Small intestine (tissue), 7 donors: Measurements from ENCODE around the gene GCAT. TPM values are rescaled to one million over a fixed set of nuclear protein-coding genes. Genes with fewer than 3 reads are reported as not detected.
A peak's percentile ranks its signal among the peaks of the same experiment; 100 is the strongest.

Experiments
- DNase-seq, 2 donors: peaks; one replicate each; pipeline versions ENCODE4 v3.0.0 to v3.0.0-alpha.2; 2013
- FAIRE-seq: peaks from 2 replicates; lab custom pipeline; 2012; peaks lifted over from hg19 to GRCh38; lab: Jason Lieb, UNC
- H3K27ac ChIP-seq, 3 donors: one replicate each; pipeline ENCODE4 v1.5.1; 2013; ENCODE audit warnings: low read length in 2 of 3, mild to moderate bottlenecking in 2 of 3, control low read depth in 1 of 3, inconsistent platforms in 1 of 3, low read depth in 1 of 3, moderate library complexity in 1 of 3
- H3K27me3 ChIP-seq, 3 donors: one replicate each; pipeline ENCODE4 v1.6.1; 2013; ENCODE audit warnings: low read length in 3 of 3, inconsistent platforms in 1 of 3; ENCODE audit not compliant: control insufficient read depth in 3 of 3, insufficient read depth in 3 of 3
- H3K36me3 ChIP-seq, 3 donors: one replicate each; pipeline ENCODE4 v1.6.1; 2013; ENCODE audit warnings: low read length in 3 of 3, inconsistent platforms in 1 of 3, low read depth in 1 of 3, mild to moderate bottlenecking in 1 of 3, moderate library complexity in 1 of 3; ENCODE audit not compliant: control insufficient read depth in 3 of 3, insufficient read depth in 2 of 3
- H3K4me1 ChIP-seq, 3 donors: one replicate each; pipeline ENCODE4 v1.6.1; 2013; ENCODE audit warnings: low read length in 2 of 3, inconsistent platforms in 1 of 3, low read depth in 1 of 3, mild to moderate bottlenecking in 1 of 3, moderate library complexity in 1 of 3; ENCODE audit not compliant: control insufficient read depth in 3 of 3, insufficient read depth in 2 of 3
- H3K4me3 ChIP-seq, 3 donors: one replicate each; pipeline ENCODE4 v1.5.1; 2013; ENCODE audit warnings: low read length in 3 of 3, control low read depth in 1 of 3, inconsistent platforms in 1 of 3, low read depth in 1 of 3, mild to moderate bottlenecking in 1 of 3, moderate library complexity in 1 of 3
- H3K9me3 ChIP-seq, 2 donors: one replicate each; pipeline ENCODE4 v1.6.1; 2013; ENCODE audit warnings: low read depth in 1 of 2, low read length in 1 of 2; ENCODE audit not compliant: control insufficient read depth in 2 of 2, insufficient read depth in 1 of 2
- WGBS, 3 donors: extraction: QIAGEN DNeasy Blood & Tissue Kit; methylation state at CpG; one replicate each; pipeline ENCODE4 v1.1.7; 2013; 5-methylcytosine and 5-hydroxymethylcytosine counted together
- polyA plus RNA-seq, 4 donors: library from polyadenylated mRNA; stranded (reverse) in 3 of 4; unstranded in 1 of 4; fragments of 200-250 nt in 3 of 4; fragments of 120-200 nt in 1 of 4; gene quantifications; one replicate each; pipeline versions ENCODE4 v1.2.1 to v1.2.3, GENCODE V29; 2013
- donor health status: healthy with polysubstance abuse.
- donor health status: control.
- donor health status: control.
- donor health status: Bipolar disorder and iron deficiency.
- donor health status: healthy.

GCAT gene
- polyA plus RNA-seq, 4 donors: 2.9 to 12.3 (median 8.9) TPM

DNA sequence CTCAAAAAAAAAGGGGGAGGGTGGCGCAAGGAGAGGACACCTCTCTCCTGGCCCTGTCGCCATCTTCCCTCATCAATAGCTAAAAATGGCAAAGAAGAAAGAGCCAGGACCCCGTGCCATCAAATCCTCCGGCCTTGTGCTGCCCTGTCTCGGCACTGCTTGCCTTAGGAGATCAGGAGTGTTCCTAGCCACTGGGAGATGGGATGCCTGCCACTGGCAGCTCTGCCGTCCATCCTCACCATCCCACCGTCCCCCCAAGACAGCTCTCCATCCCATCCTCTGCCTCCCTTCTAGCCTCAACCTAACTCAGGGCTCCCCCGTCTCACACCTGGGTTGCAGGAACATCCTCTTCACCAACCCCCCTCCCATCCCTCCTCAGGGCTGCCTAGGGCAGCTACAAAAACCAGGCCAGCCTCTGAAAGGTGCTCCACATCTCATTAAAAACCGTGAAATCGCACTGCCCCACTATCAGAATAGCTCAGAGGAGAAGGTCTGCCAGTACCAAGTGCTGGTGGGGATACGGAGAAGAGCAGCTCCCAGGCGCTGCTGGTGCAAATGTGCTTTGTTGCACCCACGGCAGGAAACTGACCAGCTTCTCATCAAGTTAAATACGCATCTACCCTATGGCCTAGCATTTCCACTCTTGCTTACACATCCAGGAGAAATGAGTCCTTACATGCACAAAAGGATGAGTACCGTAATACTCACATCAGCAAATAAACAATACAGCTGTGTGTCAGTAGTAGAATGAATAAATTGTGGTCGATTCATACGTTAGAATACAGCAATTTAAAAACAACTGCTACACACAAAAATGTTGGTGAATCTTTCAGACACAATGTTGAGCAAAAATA, 31.7 kb upstream of the GCAT start:
- FAIRE-seq: no peak
- peak overlapping the region in 1 of 3 donors; percentile 32 for H3K27ac ChIP-seq

DNA sequence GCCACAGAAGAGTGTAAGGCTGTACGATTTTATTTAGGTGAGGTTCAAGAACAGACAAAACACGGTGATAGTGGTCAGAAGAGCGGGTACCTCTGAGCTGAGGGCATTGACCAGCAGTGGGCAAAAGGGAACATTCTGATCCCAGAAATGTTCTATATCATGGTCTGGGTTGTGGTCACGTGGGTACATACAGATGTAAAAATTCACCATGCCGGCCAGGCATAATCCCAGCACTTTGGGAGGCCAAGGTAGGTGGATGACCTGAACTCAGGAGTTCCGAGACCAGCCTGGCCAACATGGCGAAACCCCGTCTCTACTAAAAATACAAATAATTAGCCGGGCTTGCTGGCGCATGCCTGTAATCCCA, 31.1 kb upstream of the GCAT start:
- 66 to 82% (median 74%) methylated on average over 10 of the region's 10 CpGs for WGBS, 3 donors
- H3K4me1 ChIP-seq: peaks cover 0 to 5% (median 0%) of the 10 kb centered on the region in 3 donors
- H3K27ac ChIP-seq: peak overlapping the region in 1 of 3 donors; percentile 35
- H3K4me3 ChIP-seq: no peak overlapping the region
- FAIRE-seq (no peak), DNase-seq (no peak)
- peaks cover 4 to 46% (median 7%) of the 10 kb centered on the region in 3 donors for H3K36me3 ChIP-seq
- H3K27me3 ChIP-seq: no peaks in the 10 kb centered on the region
- no peaks in the 10 kb centered on the region for H3K9me3 ChIP-seq

More for the DNA sequence above, 31.7 kb upstream of the GCAT start:
- no peak for DNase-seq
- Histone ChIP-seq H3K9me3 (no peaks in the 10 kb centered on the region), H3K4me3 (no peak overlapping the region), H3K4me1 (peaks cover 0 to 5% (median 0%) of the 10 kb centered on the region in 3 donors), H3K36me3 (peaks cover 4 to 52% (median 7%) of the 10 kb centered on the region in 3 donors), H3K27me3 (no peaks in the 10 kb centered on the region)
- 80 to 87% (median 82%) methylated on average over 17 of the region's 17 CpGs for whole genome bisulfite sequencing, 3 donors

DNA sequence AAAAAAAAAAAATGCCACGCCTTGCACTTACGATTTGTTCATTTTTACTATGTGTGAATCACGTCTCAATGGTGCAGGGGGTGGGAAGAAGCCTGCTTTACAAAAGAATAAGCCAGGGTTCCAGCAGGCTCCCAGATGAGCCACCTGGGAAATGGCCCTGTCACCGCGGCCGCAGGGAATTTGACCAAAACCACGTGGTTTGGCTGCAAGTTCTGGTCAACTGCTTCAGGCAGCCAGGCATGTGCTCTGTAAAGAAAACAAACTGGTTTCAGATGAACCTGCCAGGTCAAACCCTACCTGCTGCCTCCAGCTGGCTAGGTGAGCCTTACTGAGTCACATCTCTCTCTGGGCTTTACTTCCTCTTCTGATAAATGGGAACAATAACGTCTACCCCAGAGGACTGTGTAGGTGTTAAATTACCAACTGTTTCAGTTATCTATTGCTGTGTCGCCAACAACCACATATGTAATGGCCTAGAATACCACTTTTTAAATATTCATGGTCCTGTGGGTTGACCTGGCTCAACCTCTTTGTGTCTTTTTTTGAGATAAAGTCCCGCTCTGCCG, 30.5 kb upstream of the GCAT start:
- no peak for FAIRE-seq
- WGBS, 3 donors: 20 to 36% (median 30%) methylated on average over 11 of the region's 11 CpGs
- Histone ChIP-seq H3K27ac (peak overlapping the region in 2 of 3 donors; percentile 2 to 33), H3K4me1 (peaks cover 0 to 5% (median 0%) of the 10 kb centered on the region in 3 donors), H3K27me3 (no peaks in the 10 kb centered on the region), H3K4me3 (no peak overlapping the region), H3K36me3 (peaks cover 4 to 40% (median 7%) of the 10 kb centered on the region in 3 donors), H3K9me3 (no peaks in the 10 kb centered on the region)
- peak; percentile 58 to 61 for DNase-seq

DNA sequence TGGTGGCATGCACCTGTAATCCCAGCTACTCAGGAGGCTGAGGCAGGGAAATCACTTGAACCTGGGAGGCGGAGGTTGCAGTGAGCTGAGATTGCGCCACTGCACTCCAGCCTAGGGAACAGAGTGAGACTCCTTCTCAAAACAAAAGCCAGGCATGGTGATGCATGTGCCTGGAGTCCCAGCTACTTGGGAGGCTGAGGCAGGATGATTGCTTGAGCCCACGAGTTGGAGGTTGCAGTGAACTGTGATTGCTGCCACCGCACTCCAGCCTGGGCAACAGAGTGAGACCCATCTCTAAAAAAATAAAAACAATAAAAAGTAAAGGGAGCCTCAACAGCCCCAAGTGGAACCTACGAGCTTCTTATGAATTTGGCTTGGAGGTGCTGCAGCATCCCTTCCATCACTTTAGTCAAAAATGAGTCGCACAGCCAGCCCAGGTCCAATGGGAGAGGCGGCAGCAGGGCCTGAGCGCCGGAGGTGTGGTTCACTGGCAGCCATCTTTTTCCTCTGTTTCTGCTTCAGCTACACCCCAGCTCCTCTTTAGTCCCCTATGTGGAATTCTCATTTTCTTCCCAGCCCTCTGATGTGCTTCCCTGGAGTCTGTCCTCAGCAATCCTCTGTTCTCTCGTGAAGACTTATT, 29.2 kb upstream of the GCAT start:
- 80 to 87% (median 86%) methylated on average over 9 to 10 of the region's 10 CpGs for WGBS, 3 donors
- peaks cover 0 to 28% (median 0%) of the 10 kb centered on the region in 3 donors for H3K36me3 ChIP-seq
- DNase-seq (no peak), FAIRE-seq (no peak)
- H3K27me3 ChIP-seq: no peaks in the 10 kb centered on the region
- peaks cover 0 to 5% (median 0%) of the 10 kb centered on the region in 3 donors for H3K4me1 ChIP-seq
- H3K4me3 ChIP-seq: no peak overlapping the region
- no peaks in the 10 kb centered on the region for H3K9me3 ChIP-seq
- no peak overlapping the region for H3K27ac ChIP-seq

DNA sequence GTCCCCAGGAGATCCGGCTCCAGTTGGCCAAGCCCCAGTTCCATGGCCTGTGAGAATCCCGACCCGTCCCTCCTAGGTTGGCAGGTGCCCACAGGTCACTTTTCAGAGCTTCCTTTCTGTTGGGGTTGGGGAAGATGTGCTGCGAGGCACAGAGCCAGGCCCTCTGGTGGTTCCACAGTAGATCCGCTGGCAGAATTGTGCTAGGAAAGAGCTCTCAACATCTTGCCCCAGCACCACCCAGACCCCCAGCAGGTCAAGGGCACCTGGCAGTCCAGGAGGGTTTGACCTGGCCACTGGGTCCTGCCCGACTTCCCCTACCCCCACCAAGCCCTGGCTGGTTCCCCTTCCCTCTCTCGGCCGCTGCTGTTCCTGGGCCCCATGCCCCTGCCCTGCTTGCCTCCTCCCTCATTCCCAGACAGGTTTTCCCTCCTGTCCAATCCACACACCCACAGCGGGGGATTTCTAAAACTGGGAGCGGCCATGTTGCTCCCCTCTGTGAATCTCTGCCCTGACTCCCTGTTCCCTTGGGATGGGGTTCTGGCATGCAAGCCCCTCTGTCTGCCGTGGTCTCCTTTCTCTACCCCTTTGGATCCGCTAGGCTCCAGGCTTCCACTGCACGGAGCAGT, 26.2 kb upstream of the GCAT start:
- peak overlapping the region in 1 of 3 donors; percentile 18 for H3K27ac ChIP-seq
- H3K9me3 ChIP-seq: no peaks in the 10 kb centered on the region
- peaks cover 0 to 16% (median 1%) of the 10 kb centered on the region in 3 donors for H3K4me1 ChIP-seq
- no peaks in the 10 kb centered on the region for H3K27me3 ChIP-seq
- DNase-seq: no peak
- 70 to 85% (median 83%) methylated on average over 12 to 13 of the region's 13 CpGs for WGBS, 3 donors
- peaks cover 0 to 3% (median 0%) of the 10 kb centered on the region in 3 donors for H3K36me3 ChIP-seq
- H3K4me3 ChIP-seq: no peak overlapping the region
- no peak for FAIRE-seq

DNA sequence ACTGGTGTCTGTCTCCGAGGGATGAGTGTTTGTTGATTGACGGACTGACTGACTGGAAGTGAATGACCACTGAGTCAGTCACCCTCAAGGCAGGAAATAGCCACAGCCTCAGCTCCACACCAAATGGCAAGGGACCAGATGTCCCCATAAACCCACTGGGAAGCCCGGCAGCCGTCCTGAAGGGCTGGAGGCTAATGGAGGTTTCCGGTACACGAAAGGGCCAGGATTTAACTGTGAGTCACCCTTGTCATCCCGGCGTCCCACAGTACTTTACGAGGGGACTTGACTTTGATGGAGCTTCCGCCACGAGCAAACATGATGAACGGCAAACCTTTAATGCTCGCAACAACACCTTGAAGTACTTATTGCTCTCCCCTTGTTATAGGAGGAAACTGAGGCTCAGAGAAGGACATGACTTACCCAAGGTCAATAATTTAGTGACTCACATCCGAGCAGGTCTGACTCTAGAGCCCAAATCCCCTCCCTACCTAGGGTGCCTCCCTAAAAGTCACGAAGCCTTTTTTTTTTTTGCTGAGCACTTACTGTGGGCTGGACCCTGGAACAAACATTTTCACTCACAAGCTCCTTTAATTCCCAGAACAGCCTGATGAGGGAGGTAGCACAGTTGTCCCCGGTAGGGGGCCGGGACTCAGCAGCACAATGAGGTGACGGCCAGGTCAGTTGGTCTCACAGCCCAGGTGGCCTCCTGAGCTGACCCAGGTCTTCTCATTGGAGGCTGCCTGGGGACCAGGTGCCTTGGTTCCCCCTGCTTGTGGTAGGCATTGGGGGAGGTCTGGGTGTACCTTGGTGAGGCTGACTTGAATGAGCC, 25.2 kb upstream of the GCAT start:
- FAIRE-seq (no peak), DNase-seq (no peak)
- WGBS, 3 donors: 72 to 88% (median 86%) methylated on average over 18 of the region's 18 CpGs
- no peaks in the 10 kb centered on the region for H3K9me3 ChIP-seq
- no peak overlapping the region for H3K4me3 ChIP-seq
- peaks cover 0 to 11% (median 1%) of the 10 kb centered on the region in 3 donors for H3K4me1 ChIP-seq
- H3K27ac ChIP-seq: peak overlapping the region in 1 of 3 donors; percentile 18
- peaks cover 0 to 3% (median 0%) of the 10 kb centered on the region in 3 donors for H3K36me3 ChIP-seq
- no peaks in the 10 kb centered on the region for H3K27me3 ChIP-seq

DNA sequence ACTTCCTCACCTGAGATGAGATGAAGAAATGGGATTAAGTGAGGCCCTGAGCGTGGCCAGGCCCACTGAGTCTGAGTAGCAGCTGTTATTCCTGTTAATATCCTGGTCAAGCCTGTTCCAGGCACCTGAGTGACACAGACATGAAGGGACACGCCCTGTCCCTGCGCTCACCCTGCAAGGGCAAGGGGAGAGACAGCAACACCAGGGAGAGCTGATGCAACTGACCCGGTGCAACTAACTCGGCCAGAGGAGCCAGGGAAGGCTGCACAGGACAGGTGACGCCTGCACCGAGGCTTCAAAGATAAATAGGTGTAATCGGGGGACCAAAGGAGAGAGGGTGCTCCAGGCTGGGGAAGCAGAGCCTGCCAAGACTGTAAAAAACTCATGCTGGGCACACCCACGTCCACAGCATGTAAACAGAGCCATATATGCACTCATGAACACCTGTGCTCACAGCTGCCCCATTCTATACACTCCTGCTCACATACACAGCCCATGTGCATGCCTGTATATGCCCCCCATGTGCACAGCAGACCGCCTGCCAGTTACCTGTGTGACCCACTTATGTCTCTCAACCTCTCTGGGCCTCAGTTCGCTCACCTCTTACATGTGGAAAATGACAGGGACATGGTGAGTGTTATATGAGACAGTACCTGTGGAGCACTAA, 22.8 kb upstream of the GCAT start:
- Histone ChIP-seq H3K36me3 (no peaks in the 10 kb centered on the region), H3K27me3 (no peaks in the 10 kb centered on the region), H3K9me3 (no peaks in the 10 kb centered on the region), H3K27ac (peak overlapping the region; percentile 25 to 43 (median 28)), H3K4me1 (peaks cover 0 to 11% (median 1%) of the 10 kb centered on the region in 3 donors), H3K4me3 (no peak overlapping the region)
- DNase-seq: peak; percentile 80 to 91
- no peak for FAIRE-seq
- 19 to 51% (median 41%) methylated on average over 10 to 11 of the region's 11 CpGs for WGBS, 3 donors
